ENCODE results near the gene SHROOM1.

Gene SHROOM1

GRCh38 chr5:132823481-132824050 is 6.9 kb downstream of the SHROOM1 start:
- no peak for DNase-seq
- Histone ChIP-seq H3K36me3 (replicated peaks; ENCODE audit: insufficient read depth, low read length) (no peaks in the 10 kb centered on the region), H3K4me2 (ENCODE audit: low read depth, low read length) (no peak overlapping the region), H2AFZ (ENCODE audit: low read length) (no peak overlapping the region), H3K4me1 (ENCODE audit: low read length) (no peaks in the 10 kb centered on the region), H3K4me3 (ENCODE audit: low read length) (no peak overlapping the region), H3K9me3 (replicated peaks; ENCODE audit: insufficient read depth, low read length) (no peaks in the 10 kb centered on the region), H3K79me2 (ENCODE audit: low read length) (no peaks in the 10 kb centered on the region), H4K20me1 (ENCODE audit: insufficient read depth, low read length) (no peaks in the 10 kb centered on the region), H3K9ac (ENCODE audit: low read length) (no peak overlapping the region), H3K27me3 (replicated peaks; ENCODE audit: insufficient read depth, low read length) (no peaks in the 10 kb centered on the region), H3K9me2 (replicated peaks; ENCODE audit: insufficient read depth, low read length) (no peaks in the 10 kb centered on the region), H3F3A (ENCODE audit: insufficient read depth, low read length) (no peaks in the 10 kb centered on the region), H3K27ac (ENCODE audit: low read length) (no peak overlapping the region)
- no peak for TF ChIP-seq EZH2phosphoT487 (IDR thresholded peaks at IDR 0.05; ENCODE audit: low read length)
- TF ChIP-seq EZH2 (optimal IDR thresholded peaks at IDR 0.05; ENCODE audit: low read depth, low read length) = no peak
- no peak for TF ChIP-seq CTCF (IDR thresholded peaks at IDR 0.05; ENCODE audit: low read length)

- H3K27ac ChIP-seq (ENCODE audit: low read length) = no peak overlapping the region
- no peaks in the 10 kb centered on the region for H3K9me2 ChIP-seq (replicated peaks; ENCODE audit: insufficient read depth, low read length)
- no peak overlapping the region for H2AFZ ChIP-seq (ENCODE audit: low read length)
- H3K4me3 ChIP-seq (ENCODE audit: low read length) = no peak overlapping the region
- no peaks in the 10 kb centered on the region for H3K79me2 ChIP-seq (ENCODE audit: low read length)
- no peaks in the 10 kb centered on the region for H3F3A ChIP-seq (ENCODE audit: insufficient read depth, low read length)
- no peak overlapping the region for H3K4me2 ChIP-seq (ENCODE audit: low read depth, low read length)
- H3K9me3 ChIP-seq (replicated peaks; ENCODE audit: insufficient read depth, low read length) = no peaks in the 10 kb centered on the region
- no peaks in the 10 kb centered on the region for H3K4me1 ChIP-seq (ENCODE audit: low read length)
- H3K36me3 ChIP-seq (replicated peaks; ENCODE audit: insufficient read depth, low read length) = no peaks in the 10 kb centered on the region
- TF ChIP-seq EZH2 (optimal IDR thresholded peaks at IDR 0.05; ENCODE audit: low read depth, low read length) (no peak), CTCF (IDR thresholded peaks at IDR 0.05; ENCODE audit: low read length) (no peak), EZH2phosphoT487 (IDR thresholded peaks at IDR 0.05; ENCODE audit: low read length) (no peak)
- no peak overlapping the region for H3K9ac ChIP-seq (ENCODE audit: low read length)
- H3K27me3 ChIP-seq (replicated peaks; ENCODE audit: insufficient read depth, low read length) = no peaks in the 10 kb centered on the region
- no peak for DNase-seq
- H4K20me1 ChIP-seq (ENCODE audit: insufficient read depth, low read length) = no peaks in the 10 kb centered on the region
Measured at GRCh38 chr5:132822650-132823480, 7.6 kb downstream of the SHROOM1 start.

GRCh38 chr5:132821791-132822190 is 8.7 kb downstream of the SHROOM1 start:
- Histone ChIP-seq H3F3A (ENCODE audit: insufficient read depth, low read length) (no peaks in the 10 kb centered on the region), H2AFZ (ENCODE audit: low read length) (no peak overlapping the region), H3K36me3 (replicated peaks; ENCODE audit: insufficient read depth, low read length) (no peaks in the 10 kb centered on the region), H3K9ac (ENCODE audit: low read length) (no peak overlapping the region), H3K4me3 (ENCODE audit: low read length) (no peak overlapping the region), H4K20me1 (ENCODE audit: insufficient read depth, low read length) (no peaks in the 10 kb centered on the region), H3K79me2 (ENCODE audit: low read length) (no peaks in the 10 kb centered on the region), H3K27ac (ENCODE audit: low read length) (no peak overlapping the region), H3K9me2 (replicated peaks; ENCODE audit: insufficient read depth, low read length) (no peaks in the 10 kb centered on the region), H3K4me1 (ENCODE audit: low read length) (no peaks in the 10 kb centered on the region), H3K27me3 (replicated peaks; ENCODE audit: insufficient read depth, low read length) (no peaks in the 10 kb centered on the region), H3K9me3 (replicated peaks; ENCODE audit: insufficient read depth, low read length) (no peaks in the 10 kb centered on the region), H3K4me2 (ENCODE audit: low read depth, low read length) (no peak overlapping the region)
- TF ChIP-seq EZH2 (optimal IDR thresholded peaks at IDR 0.05; ENCODE audit: low read depth, low read length) (no peak), EZH2phosphoT487 (IDR thresholded peaks at IDR 0.05; ENCODE audit: low read length) (no peak), CTCF (IDR thresholded peaks at IDR 0.05; ENCODE audit: low read length) (no peak)
- no peak for DNase-seq
